Activated T-cell treated with anti-CD3 and anti-CD28 coated beads for 1 hour (primary cell): ENCODE data around the gene DEFB116.
"Not testable (repeated sequence)": the region's sequence is repeated elsewhere in the genome, so short reads cannot be mapped to it uniquely, and the experiment has no call there.

Source experiments
- DNase-seq: peaks from one replicate; pipeline ENCODE4 v3.0.0-alpha.2; 2020; ENCODE audit warnings: low read depth

The DEFB116 gene, protein sequence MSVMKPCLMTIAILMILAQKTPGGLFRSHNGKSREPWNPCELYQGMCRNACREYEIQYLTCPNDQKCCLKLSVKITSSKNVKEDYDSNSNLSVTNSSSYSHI

DNA sequence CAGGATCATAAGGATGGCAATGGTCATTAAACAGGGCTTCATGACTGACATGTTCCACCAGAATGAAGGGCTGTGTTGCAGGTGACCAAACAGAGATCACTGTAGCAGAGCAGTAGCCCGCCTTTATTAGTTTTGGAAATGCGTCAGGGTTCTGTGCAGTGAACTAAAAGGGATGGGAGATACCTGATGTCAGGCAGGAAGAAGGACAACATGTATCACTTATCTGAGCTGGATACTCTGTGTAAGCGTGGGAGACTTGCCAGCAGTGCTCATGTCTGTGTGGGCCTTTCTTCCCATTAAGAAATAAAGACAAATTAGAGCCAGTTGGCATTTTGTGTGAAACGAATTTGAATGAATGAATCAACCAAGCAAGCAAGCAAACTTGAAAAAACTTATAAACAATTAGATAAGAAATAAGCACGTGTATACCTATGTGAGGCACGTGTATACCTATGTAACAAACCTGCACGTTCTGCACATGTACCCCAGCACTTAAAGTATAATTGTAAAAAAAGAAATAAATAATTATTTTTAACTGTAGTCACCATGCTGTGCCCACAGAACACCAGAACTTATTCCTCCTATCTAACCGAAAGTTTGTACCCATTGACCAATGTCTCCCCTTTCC, at the start of gene DEFB116:
Gene DEFB116 (minus strand): TSS at position 51 of the 628 bp plus-strand sequence. CDS start 0 bp downstream, at position 51.
- no peak for DNase-seq

DNA sequence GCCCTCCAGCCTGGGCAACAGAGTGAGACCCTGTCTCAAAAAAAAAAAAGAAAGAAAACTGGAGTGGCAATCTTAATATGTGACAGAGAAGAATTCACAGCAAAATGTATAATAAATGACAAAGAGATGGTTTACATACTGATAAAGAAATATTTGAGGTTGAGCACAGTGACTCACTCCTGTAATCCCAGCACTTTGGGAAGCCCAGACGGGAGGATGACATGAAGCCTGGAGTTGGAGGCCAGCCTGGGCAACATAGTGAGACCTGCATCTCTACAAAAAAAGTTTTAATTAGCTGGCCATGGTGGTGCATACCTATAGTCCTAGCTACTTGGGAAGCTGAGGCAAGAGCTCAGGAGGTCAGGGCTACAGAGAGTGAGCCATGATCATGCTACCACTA, 47.6 kb upstream of the DEFB116 start:
- no peak for DNase-seq

DNA sequence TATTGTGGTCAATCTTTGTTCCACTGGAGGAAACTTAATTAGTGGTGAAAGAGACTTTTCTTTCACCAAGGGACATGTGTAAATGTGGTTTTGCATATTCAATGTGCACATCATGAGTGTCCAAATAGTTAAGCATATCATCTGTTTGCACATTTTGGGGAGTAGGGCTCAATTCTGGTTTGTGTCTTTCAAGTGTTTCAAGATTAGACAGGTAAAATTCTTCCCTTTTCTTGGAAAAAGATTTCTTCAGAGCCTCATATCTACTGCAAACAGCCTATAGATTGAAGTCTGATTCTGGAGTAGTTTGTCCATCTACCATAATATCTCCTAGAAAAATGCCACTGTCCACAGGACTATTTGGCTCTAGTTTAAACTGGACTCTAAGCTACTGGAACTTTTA, 33.1 kb upstream of the DEFB116 start:
- DNase-seq = no peak

DNA sequence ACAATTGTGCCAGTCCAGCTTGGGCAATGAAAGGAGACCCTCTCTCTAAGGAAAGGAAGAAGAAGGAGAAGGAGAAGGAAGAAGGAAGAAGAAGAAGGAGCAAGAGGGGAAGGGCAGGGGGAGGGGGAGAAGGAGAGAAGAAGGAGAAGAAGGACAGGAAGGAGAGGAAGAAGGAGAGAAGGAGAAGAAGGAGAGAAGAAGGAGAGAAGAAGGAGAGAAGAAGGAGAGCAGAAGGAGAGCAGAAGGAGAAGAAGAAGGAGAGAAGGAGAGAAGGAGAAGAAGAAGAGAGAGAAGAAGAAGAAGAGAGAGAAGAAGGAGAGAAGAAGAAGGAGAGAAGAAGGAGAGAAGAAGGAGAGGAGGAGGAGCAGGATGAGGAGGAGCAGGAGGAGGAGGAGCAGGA, 22.5 kb upstream of the DEFB116 start:
- no peak for DNase-seq

DNA sequence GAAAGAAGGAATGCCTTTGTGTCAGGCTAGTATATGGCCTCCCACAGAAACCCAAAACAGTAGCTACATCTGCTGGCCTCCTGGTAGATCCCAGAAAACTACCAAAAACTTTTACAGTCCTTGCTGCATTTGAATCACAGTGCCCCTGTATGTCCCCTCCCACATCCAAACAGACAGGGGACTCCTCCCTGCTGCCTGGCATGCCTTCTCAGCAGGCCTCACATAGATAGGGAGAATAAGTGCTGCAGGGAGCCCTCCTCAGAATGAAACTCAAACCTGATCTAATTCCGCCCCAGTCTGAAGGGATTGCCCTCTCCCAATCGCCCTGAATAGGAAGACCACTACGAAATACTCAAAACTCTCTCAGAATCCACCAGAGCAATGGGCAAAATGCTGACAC, 14.1 kb upstream of the DEFB116 start:
- no peak for DNase-seq

DNA sequence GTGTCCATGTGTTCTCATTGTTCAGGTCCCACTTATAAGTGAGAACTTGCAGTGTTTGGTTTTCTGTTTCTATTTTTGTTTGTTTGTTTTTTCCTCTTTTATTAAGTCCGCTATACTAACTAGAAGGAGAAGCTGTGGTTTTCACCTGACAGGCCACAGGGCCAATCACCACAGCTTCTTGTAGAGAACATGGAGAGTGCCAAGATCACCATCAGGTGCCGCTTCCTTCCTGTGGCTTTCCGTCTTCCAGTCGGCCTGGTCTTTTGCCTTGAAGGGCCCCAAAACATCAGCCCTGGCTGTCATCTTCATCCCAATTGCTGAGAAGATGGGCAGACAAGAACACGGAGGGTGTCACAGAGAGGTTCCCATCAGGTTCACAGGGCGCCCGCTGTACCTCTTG, 23.4 kb downstream of the DEFB116 start:
- not testable (repeated sequence) for DNase-seq

DNA sequence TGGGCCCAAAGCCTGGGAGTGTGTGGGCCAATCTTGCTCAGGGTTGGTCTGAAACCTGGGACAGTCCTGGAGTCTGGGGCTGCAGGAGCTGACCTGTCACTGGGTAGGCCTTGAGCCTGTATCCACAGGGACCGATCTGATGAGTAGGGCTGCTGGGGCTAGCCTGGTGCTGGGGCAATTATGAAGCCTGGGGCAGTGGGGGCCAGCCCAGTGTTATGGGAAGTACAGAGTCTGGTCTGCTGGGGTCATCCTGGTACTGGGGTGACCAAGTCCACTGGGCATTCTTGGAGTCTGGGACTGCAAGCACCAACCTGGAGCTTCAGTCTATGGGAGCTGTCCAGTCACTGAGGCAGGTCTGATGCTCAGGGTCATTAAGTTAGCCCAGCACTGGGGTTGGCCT, 30.2 kb downstream of the DEFB116 start:
- DNase-seq = no peak

DNA sequence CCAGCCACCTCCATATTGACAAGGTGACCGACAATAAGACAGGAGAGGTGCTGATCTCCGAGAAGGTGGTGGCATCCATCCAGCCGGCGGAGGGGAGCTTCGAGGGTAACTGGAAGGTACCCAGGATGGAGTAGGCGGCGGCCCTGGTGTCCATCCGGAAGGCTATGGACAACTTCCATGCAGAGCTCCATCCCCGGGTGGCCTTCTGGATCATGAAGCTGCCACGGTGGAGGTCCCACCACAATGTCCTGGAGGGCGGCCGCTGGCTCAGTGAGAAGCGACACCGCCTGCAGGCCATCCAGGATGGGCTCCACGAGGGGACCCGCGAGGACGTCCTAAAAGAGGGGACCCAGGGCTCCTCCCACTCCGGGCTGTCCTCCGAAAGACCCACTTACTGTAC, 33.9 kb downstream of the DEFB116 start:
- no peak for DNase-seq

DNA sequence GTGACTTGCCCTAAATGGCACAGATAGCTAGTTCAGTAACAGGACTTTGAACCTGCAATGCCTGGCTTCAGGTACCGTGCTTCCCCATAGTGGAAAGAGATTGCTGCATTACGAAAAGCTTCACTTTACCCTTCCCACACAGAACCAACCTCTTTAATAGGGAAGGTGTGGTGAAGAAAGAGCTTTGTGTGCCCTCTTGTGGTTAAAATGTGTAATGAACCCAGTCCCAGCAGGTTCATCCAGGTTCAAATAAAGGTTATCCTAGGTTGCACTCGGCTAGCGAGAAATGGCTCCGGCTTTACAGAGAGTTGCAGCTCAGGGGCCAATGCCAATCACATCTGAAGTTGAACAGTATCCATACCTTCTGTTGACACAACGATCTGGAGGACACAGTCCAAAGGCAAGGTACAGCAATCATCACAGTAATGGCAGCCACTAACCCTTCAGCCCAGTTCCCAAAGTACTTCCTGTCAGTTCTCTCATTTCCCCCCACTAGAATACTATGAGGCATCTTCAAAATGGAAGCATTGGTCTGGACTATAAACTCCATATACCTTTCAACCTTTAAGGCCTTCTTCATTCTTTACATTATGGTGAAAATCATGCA, 48.0 kb downstream of the DEFB116 start:
- no peak for DNase-seq

DNA sequence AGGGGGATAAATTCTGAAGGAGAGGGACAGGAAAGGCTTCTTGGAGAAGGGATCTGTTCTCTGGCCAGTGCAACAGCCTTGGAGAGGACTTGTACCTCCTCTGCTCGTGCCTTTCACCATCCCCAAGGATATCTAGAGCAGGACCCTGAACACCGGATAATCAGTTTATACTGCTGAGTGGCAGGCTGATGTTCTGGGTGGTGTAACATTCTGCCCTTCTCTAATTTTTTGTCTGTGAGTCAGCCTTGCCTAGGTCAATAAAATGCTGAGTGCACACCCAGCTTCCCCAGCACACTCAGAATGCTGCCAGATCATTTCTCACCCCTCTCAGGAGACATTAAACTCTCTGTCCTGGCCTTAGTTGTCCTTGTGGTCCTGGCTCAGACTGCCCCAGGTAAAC, 51.0 kb downstream of the DEFB116 start, which contains the start of gene DEFB115:
Gene DEFB115 (plus strand): TSS at position 301 of the 400 bp plus-strand sequence. CDS start 0 bp downstream, at position 301.
- no peak for DNase-seq

DNA sequence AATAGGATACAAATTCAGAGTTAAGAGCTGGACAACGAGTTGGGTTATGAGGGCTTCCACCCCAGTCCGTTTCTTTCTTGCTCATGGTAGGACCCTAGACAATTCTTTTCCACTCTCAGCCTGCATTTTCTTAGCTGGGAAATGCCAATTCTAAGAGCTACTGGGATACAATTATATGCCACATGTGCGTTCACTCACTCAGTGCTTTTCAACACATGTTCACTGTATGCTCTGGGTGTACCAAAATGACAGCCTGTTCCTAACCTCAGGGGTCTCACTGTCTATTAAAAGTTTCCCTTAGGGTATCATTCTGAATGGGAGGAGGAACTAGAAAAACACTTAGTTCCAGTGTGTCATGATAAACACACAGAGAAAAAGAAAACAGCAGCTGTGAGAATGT, 51.4 kb downstream of the DEFB116 start:
- no peak for DNase-seq
